Right kidney (tissue), 1 donor: ENCODE results near the gene FGB.

Experiments used
- DNase-seq: peaks from one replicate; pipeline ENCODE4 v3.0.0-alpha.2; 2016

Gene FGB

GRCh38 chr4:154620111-154620510 lies 57.3 kb downstream of the FGB start:
- DNase-seq: no peak
